Epithelial cell of proximal tubule (primary cell): ENCODE results near the gene USP32. TPM values are rescaled to one million over a fixed set of nuclear protein-coding genes. Genes with fewer than 3 reads are reported as not detected.
A peak's percentile ranks its signal among the peaks of the same experiment; 100 is the strongest.
"Not testable (repeated sequence)": the region's sequence is repeated elsewhere in the genome, so short reads cannot be mapped to it uniquely, and the experiment has no call there.

ENCODE experiments used
- DNase-seq: peaks from one replicate; pipeline ENCODE4 v3.0.0-alpha.2; 2011; ENCODE audit warnings: low read depth
- H3K4me3 ChIP-seq: 2 replicates; pipeline ENCODE4 v1.5.1; 2011; ENCODE audit warnings: low read depth, mild to moderate bottlenecking, low read length
- CTCF ChIP-seq: conservative IDR thresholded peaks from 2 replicates; pipeline ENCODE4 v1.5.1; 2012; ENCODE audit warnings: low read depth, mild to moderate bottlenecking, low read length
- total RNA-seq: library from RNA; depleted of rRNA; stranded (reverse); fragments of >200 nt; gene quantifications from 2 replicates; pipeline ENCODE4 v1.2.3, GENCODE V29; 2015

The USP32 gene
- total RNA-seq, 1 donor from 2014 or later, result 18.7 TPM

DNA sequence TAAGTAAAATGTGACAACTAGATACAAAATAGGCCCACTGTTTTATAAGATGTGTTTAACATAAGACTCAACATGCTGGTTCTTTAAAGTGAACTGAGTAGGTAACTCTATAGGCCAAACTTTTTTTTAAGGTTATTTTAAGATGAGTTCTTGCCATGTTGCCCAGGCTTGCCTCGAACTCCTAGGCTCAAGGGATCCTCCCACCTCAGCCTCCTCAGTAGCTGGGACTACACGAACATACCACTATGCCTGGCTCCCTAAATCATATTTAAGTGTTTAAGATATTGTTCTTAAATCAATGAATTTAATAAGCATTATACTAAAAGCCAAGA is 69.9 kb downstream of the USP32 start:
- no peak for DNase-seq
- no peak overlapping the region for H3K4me3 ChIP-seq
- TF ChIP-seq CTCF, result no peak

GRCh38 chr17:60321336-60322055 is 70.4 kb downstream of the USP32 start:
- peak; percentile 22 for DNase-seq
- H3K4me3 ChIP-seq, result no peak overlapping the region

GRCh38 chr17:60318830-60319229 is 73.1 kb downstream of the USP32 start:
- no peak overlapping the region for H3K4me3 ChIP-seq
- TF ChIP-seq CTCF, result no peak
- DNase-seq, result no peak

More at GRCh38 chr17:60321336-60322055, 70.4 kb downstream of the USP32 start:
- no peak for TF ChIP-seq CTCF

GRCh38 chr17:60318326-60318725 is 73.6 kb downstream of the USP32 start:
- no peak overlapping the region for H3K4me3 ChIP-seq
- DNase-seq, result no peak
- no peak for TF ChIP-seq CTCF

GRCh38 chr17:60315650-60316049 is 76.3 kb downstream of the USP32 start:
- H3K4me3 ChIP-seq, result no peak overlapping the region
- no peak for DNase-seq
- peak; percentile 41 for TF ChIP-seq CTCF

- not testable (repeated sequence) for DNase-seq, H3K4me3 ChIP-seq
Observed at GRCh38 chr17:60314900-60315299, 77.0 kb downstream of the USP32 start.

DNA sequence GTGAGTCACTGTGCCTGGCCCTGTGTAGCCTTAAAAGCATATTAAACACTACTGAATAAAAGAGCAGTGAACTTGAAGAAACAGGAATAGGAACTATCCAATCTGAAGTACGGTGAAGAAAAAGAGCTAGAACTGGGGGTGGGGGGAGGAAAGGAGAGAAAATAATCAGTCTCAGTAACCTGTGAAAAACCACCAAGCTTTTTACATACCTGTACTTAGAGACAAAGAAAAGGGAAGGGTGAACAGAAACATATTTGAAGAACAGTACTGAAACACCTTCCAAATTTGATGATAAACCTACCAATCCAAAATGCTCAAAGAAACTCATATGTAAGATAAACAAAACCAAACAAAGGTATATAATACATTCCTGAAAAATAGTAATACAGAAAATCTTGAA is 77.5 kb downstream of the USP32 start:
- DNase-seq, result no peak
- TF ChIP-seq CTCF, result no peak
- no peak overlapping the region for H3K4me3 ChIP-seq
